PC-9 (cell line): ENCODE data around the gene MIOS.

Experiments used
- EZH2 ChIP-seq: fragments of 200-600 bp; sonication (generic); IDR thresholded peaks from 2 replicates; pipeline ENCODE4 v1.8.0; 2017; ENCODE audit warnings: antibody characterized with exemption, low read depth
- TF ChIP-seq, protein P1 (sequence below): fragments of 200-600 bp; sonication (generic); conservative IDR thresholded peaks from 2 replicates; pipeline ENCODE4 v1.6.1; 2017; ENCODE audit warnings: mixed run types, antibody characterized with exemption, mild to moderate bottlenecking, moderate library complexity

- TF ChIP-seq, protein P1, sequence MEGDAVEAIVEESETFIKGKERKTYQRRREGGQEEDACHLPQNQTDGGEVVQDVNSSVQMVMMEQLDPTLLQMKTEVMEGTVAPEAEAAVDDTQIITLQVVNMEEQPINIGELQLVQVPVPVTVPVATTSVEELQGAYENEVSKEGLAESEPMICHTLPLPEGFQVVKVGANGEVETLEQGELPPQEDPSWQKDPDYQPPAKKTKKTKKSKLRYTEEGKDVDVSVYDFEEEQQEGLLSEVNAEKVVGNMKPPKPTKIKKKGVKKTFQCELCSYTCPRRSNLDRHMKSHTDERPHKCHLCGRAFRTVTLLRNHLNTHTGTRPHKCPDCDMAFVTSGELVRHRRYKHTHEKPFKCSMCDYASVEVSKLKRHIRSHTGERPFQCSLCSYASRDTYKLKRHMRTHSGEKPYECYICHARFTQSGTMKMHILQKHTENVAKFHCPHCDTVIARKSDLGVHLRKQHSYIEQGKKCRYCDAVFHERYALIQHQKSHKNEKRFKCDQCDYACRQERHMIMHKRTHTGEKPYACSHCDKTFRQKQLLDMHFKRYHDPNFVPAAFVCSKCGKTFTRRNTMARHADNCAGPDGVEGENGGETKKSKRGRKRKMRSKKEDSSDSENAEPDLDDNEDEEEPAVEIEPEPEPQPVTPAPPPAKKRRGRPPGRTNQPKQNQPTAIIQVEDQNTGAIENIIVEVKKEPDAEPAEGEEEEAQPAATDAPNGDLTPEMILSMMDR = no peak
- no peak for TF ChIP-seq EZH2
Measured at GRCh38 chr7:7576344-7576743, 9.7 kb downstream of the MIOS start.
